ENCODE data around the gene CISD3.
A peak's percentile ranks its signal among the peaks of the same experiment; 100 is the strongest.

Gene CISD3

GRCh38 chr17:38745545-38745944 is 15.4 kb downstream of the CISD3 start:
- Mint-ChIP-seq H3K4me1 (peaks cover 18% of the 10 kb centered on the region), H3K27ac (ENCODE audit: low read depth) (no peak overlapping the region), H3K27me3 (peaks cover 76% of the 10 kb centered on the region), H3K36me3 (ENCODE audit: insufficient read depth) (peaks cover 6% of the 10 kb centered on the region), H3K4me3 (no peak overlapping the region), H3K9me3 (no peaks in the 10 kb centered on the region)
- ATAC-seq (replicated peaks; ENCODE audit: extremely low read depth, poor library complexity, severe bottlenecking) = no peak
- DNase-seq (ENCODE audit: low spot score in 2 of 2) = no peak

- Mint-ChIP-seq H3K4me3 (peak overlapping the region; percentile 70), H3K9me3 (no peaks in the 10 kb centered on the region), H3K4me1 (peaks cover 25% of the 10 kb centered on the region), H3K27ac (ENCODE audit: low read depth) (no peak overlapping the region), H3K27me3 (peaks cover 79% of the 10 kb centered on the region), H3K36me3 (ENCODE audit: insufficient read depth) (peaks cover 11% of the 10 kb centered on the region)
- DNase-seq (ENCODE audit: low spot score in 2 of 2) (no peak), ATAC-seq (replicated peaks; ENCODE audit: extremely low read depth, poor library complexity, severe bottlenecking) (no peak)
These were observed 16.1 kb downstream of the CISD3 start for GRCh38 chr17:38746004-38746848.

- H3K4me1 Mint-ChIP-seq = peaks cover 32% of the 10 kb centered on the region
- no peak overlapping the region for H3K27ac Mint-ChIP-seq (ENCODE audit: low read depth)
- no peaks in the 10 kb centered on the region for H3K9me3 Mint-ChIP-seq
- H3K36me3 Mint-ChIP-seq (ENCODE audit: insufficient read depth) = peaks cover 19% of the 10 kb centered on the region
- no peak for ATAC-seq (replicated peaks; ENCODE audit: extremely low read depth, poor library complexity, severe bottlenecking)
- DNase-seq (ENCODE audit: low spot score in 2 of 2) = no peak
- peak overlapping the region; percentile 70 for H3K4me3 Mint-ChIP-seq
- peaks cover 79% of the 10 kb centered on the region for H3K27me3 Mint-ChIP-seq
These were observed 16.8 kb downstream of the CISD3 start for GRCh38 chr17:38746849-38747462.

- Mint-ChIP-seq H3K36me3 (ENCODE audit: insufficient read depth) (peaks cover 24% of the 10 kb centered on the region), H3K4me1 (peaks cover 38% of the 10 kb centered on the region), H3K4me3 (peak overlapping the region; percentile 75), H3K27ac (ENCODE audit: low read depth) (no peak overlapping the region), H3K9me3 (no peaks in the 10 kb centered on the region), H3K27me3 (peaks cover 72% of the 10 kb centered on the region)
- DNase-seq (ENCODE audit: low spot score in 2 of 2) (no peak), ATAC-seq (replicated peaks; ENCODE audit: extremely low read depth, poor library complexity, severe bottlenecking) (no peak)
These were observed 17.5 kb downstream of the CISD3 start for GRCh38 chr17:38747463-38748148.

GRCh38 chr17:38748149-38748891 is 18.2 kb downstream of the CISD3 start, which contains the start of gene PCGF2:
PCGF2 (minus strand) TSS chr17:38748336; CDS start chr17:38740402, 7,934 bp downstream.
- Mint-ChIP-seq H3K36me3 (ENCODE audit: insufficient read depth) (peaks cover 25% of the 10 kb centered on the region), H3K9me3 (no peaks in the 10 kb centered on the region), H3K27me3 (peaks cover 65% of the 10 kb centered on the region), H3K4me1 (peaks cover 44% of the 10 kb centered on the region), H3K27ac (ENCODE audit: low read depth) (no peak within 1 kb of the TSS), H3K4me3 (peak within 1 kb of the TSS; percentile 93)
- ATAC-seq (replicated peaks; ENCODE audit: extremely low read depth, poor library complexity, severe bottlenecking) (no peak), DNase-seq (ENCODE audit: low spot score in 2 of 2) (no peak)

GRCh38 chr17:38748892-38749222 is 18.7 kb downstream of the CISD3 start:
- no peak for DNase-seq (ENCODE audit: low spot score in 2 of 2)
- no peaks in the 10 kb centered on the region for H3K9me3 Mint-ChIP-seq
- H3K27me3 Mint-ChIP-seq = peaks cover 60% of the 10 kb centered on the region

GRCh38 chr17:38749223-38750043 is 19.3 kb downstream of the CISD3 start:
- peaks cover 53% of the 10 kb centered on the region for H3K4me1 Mint-ChIP-seq
- H3K36me3 Mint-ChIP-seq (ENCODE audit: insufficient read depth) = peaks cover 29% of the 10 kb centered on the region
- no peak overlapping the region for H3K27ac Mint-ChIP-seq (ENCODE audit: low read depth)
- no peaks in the 10 kb centered on the region for H3K9me3 Mint-ChIP-seq
- H3K4me3 Mint-ChIP-seq = peak overlapping the region; percentile 93
- no peak for DNase-seq (ENCODE audit: low spot score in 2 of 2)
- H3K27me3 Mint-ChIP-seq = peaks cover 54% of the 10 kb centered on the region
- ATAC-seq (replicated peaks; ENCODE audit: extremely low read depth, poor library complexity, severe bottlenecking) = no peak

More at GRCh38 chr17:38748892-38749222, 18.7 kb downstream of the CISD3 start:
- peak overlapping the region; percentile 93 for H3K4me3 Mint-ChIP-seq
- peaks cover 28% of the 10 kb centered on the region for H3K36me3 Mint-ChIP-seq (ENCODE audit: insufficient read depth)
- peaks cover 49% of the 10 kb centered on the region for H3K4me1 Mint-ChIP-seq
- ATAC-seq (replicated peaks; ENCODE audit: extremely low read depth, poor library complexity, severe bottlenecking) = no peak
- H3K27ac Mint-ChIP-seq (ENCODE audit: low read depth) = no peak overlapping the region

GRCh38 chr17:38750044-38750311 is 19.8 kb downstream of the CISD3 start:
- H3K36me3 Mint-ChIP-seq (ENCODE audit: insufficient read depth) = peaks cover 33% of the 10 kb centered on the region
- no peaks in the 10 kb centered on the region for H3K9me3 Mint-ChIP-seq
- peak overlapping the region; percentile 93 for H3K4me3 Mint-ChIP-seq
- DNase-seq (ENCODE audit: low spot score in 2 of 2) = no peak
- peaks cover 58% of the 10 kb centered on the region for H3K4me1 Mint-ChIP-seq
- no peak overlapping the region for H3K27ac Mint-ChIP-seq (ENCODE audit: low read depth)
- peaks cover 48% of the 10 kb centered on the region for H3K27me3 Mint-ChIP-seq
- no peak for ATAC-seq (replicated peaks; ENCODE audit: extremely low read depth, poor library complexity, severe bottlenecking)

GRCh38 chr17:38750312-38751121 is 20.4 kb downstream of the CISD3 start:
- Mint-ChIP-seq H3K27ac (ENCODE audit: low read depth) (peak overlapping the region; percentile 100), H3K36me3 (ENCODE audit: insufficient read depth) (peaks cover 35% of the 10 kb centered on the region), H3K27me3 (peaks cover 43% of the 10 kb centered on the region), H3K4me3 (peak overlapping the region; percentile 93), H3K4me1 (peaks cover 58% of the 10 kb centered on the region), H3K9me3 (no peaks in the 10 kb centered on the region)
- no peak for ATAC-seq (replicated peaks; ENCODE audit: extremely low read depth, poor library complexity, severe bottlenecking)
- no peak for DNase-seq (ENCODE audit: low spot score in 2 of 2)

GRCh38 chr17:38751144-38751807 is 21.1 kb downstream of the CISD3 start:
- Mint-ChIP-seq H3K4me1 (peaks cover 52% of the 10 kb centered on the region), H3K27me3 (peaks cover 35% of the 10 kb centered on the region), H3K36me3 (ENCODE audit: insufficient read depth) (peaks cover 42% of the 10 kb centered on the region), H3K4me3 (peak overlapping the region; percentile 93), H3K9me3 (no peaks in the 10 kb centered on the region), H3K27ac (ENCODE audit: low read depth) (peak overlapping the region; percentile 100)
- DNase-seq (ENCODE audit: low spot score in 2 of 2) = no peak
- no peak for ATAC-seq (replicated peaks; ENCODE audit: extremely low read depth, poor library complexity, severe bottlenecking)

- ATAC-seq (replicated peaks; ENCODE audit: extremely low read depth, poor library complexity, severe bottlenecking) (peak; percentile 70), DNase-seq (ENCODE audit: low spot score in 2 of 2) (peak; percentile 84 to 89)
- Mint-ChIP-seq H3K27ac (ENCODE audit: low read depth) (peak overlapping the region; percentile 100), H3K9me3 (no peaks in the 10 kb centered on the region), H3K4me1 (peaks cover 47% of the 10 kb centered on the region), H3K27me3 (peaks cover 30% of the 10 kb centered on the region), H3K4me3 (peak overlapping the region; percentile 93), H3K36me3 (ENCODE audit: insufficient read depth) (peaks cover 45% of the 10 kb centered on the region)
These were observed 21.7 kb downstream of the CISD3 start for GRCh38 chr17:38751808-38752307.

Data from central memory CD8-positive, alpha-beta T cell (primary cell).